IPS-20b (cell line): ENCODE measurements around the gene CRYBG3.

Experiments used
- H3K27ac ChIP-seq: one replicate; pipeline ENCODE4 v1.5.1; 2013; ENCODE audit warnings: low read length
- H3K27me3 ChIP-seq: 2 replicates; pipeline ENCODE4 v1.6.1; 2013; ENCODE audit warnings: mild to moderate bottlenecking, low read length, inconsistent platforms; ENCODE audit not compliant: insufficient read depth
- H3K36me3 ChIP-seq: 2 replicates; pipeline ENCODE4 v1.6.1; 2013; ENCODE audit warnings: low read depth, mild to moderate bottlenecking, inconsistent platforms, low read length, moderate library complexity; ENCODE audit not compliant: insufficient read depth
- H3K4me1 ChIP-seq: 2 replicates; pipeline ENCODE4 v1.6.1; 2013; ENCODE audit warnings: mild to moderate bottlenecking, control low read depth, inconsistent platforms, low read length, moderate library complexity; ENCODE audit not compliant: insufficient read depth
- H3K4me3 ChIP-seq: 2 replicates; pipeline ENCODE4 v1.5.1; 2013; ENCODE audit warnings: mild to moderate bottlenecking, low read length, inconsistent platforms
- H3K9ac ChIP-seq: 2 replicates; pipeline ENCODE4 v1.6.1; 2013; ENCODE audit warnings: low read depth, mild to moderate bottlenecking, inconsistent platforms, low read length, moderate library complexity
- H3K9me3 ChIP-seq: 2 replicates; pipeline ENCODE4 v1.6.1; 2013; ENCODE audit warnings: mild to moderate bottlenecking, low read depth, low read length, inconsistent platforms; ENCODE audit not compliant: insufficient read depth

Gene CRYBG3

GRCh38 chr3:97960993-97961766 is 139.4 kb downstream of the CRYBG3 start:
- no peaks in the 10 kb centered on the region for H3K27me3 ChIP-seq
- H3K27ac ChIP-seq, result no peak overlapping the region
- H3K9ac ChIP-seq, result no peak overlapping the region
- no peaks in the 10 kb centered on the region for H3K4me1 ChIP-seq
- peaks cover 10% of the 10 kb centered on the region; the same call in 1 of the 2 replicates for H3K36me3 ChIP-seq
- no peaks in the 10 kb centered on the region for H3K9me3 ChIP-seq
- H3K4me3 ChIP-seq, result no peak overlapping the region

DNA sequence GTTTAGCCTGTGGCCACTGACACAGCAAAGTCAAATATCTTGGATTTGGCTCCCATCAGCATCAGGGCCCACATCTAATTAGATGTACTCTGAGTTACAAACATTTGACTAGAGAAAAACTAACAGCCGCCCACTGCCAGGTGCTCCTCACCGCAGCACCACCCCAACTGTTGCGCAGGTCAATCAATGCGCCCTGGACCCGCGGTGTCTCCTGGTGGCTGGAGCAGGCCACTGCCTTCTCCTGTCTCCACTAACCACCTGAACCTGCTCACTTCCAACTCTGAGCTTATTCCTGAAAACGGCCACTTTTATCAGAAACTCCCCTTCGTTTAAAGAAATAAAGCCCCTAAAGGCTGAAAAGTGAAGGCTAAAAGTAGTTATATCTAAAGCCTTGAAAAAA is 146.2 kb downstream of the CRYBG3 start:
- H3K27me3 ChIP-seq, result peaks cover 13% of the 10 kb centered on the region; the same call in 1 of the 2 replicates
- H3K27ac ChIP-seq, result no peak overlapping the region
- no peak overlapping the region for H3K9ac ChIP-seq
- no peaks in the 10 kb centered on the region for H3K9me3 ChIP-seq
- no peak overlapping the region for H3K4me3 ChIP-seq
- H3K4me1 ChIP-seq, result peaks cover 7% of the 10 kb centered on the region; the same call in 1 of the 2 replicates
- H3K36me3 ChIP-seq, result no peaks in the 10 kb centered on the region; the same call in 1 of the 2 replicates

DNA sequence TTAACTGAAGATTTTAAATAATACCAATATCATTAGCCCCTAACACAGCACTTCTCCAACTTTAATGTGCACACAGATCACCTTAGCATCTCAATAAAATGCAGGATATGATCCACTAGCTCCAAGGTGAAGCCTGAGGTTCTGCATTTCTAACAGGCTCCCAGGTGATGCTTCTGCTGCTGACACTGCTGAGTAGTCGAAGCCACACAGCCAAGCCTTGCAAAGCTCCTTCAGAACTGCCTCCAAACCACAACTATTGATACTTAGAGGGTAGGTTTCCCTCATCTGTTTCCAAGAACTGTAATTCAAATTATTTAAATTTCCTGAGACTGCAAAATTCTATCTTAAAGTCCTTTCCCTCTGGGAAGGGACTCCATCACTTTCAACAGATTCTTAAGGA is 146.6 kb downstream of the CRYBG3 start:
- no peak overlapping the region for H3K4me3 ChIP-seq
- no peak overlapping the region for H3K27ac ChIP-seq
- no peak overlapping the region for H3K9ac ChIP-seq
- H3K27me3 ChIP-seq, result peaks cover 17% of the 10 kb centered on the region; the same call in 1 of the 2 replicates
- peaks cover 7% of the 10 kb centered on the region; the same call in 1 of the 2 replicates for H3K4me1 ChIP-seq
- no peaks in the 10 kb centered on the region for H3K9me3 ChIP-seq
- H3K36me3 ChIP-seq, result no peaks in the 10 kb centered on the region; the same call in 1 of the 2 replicates

DNA sequence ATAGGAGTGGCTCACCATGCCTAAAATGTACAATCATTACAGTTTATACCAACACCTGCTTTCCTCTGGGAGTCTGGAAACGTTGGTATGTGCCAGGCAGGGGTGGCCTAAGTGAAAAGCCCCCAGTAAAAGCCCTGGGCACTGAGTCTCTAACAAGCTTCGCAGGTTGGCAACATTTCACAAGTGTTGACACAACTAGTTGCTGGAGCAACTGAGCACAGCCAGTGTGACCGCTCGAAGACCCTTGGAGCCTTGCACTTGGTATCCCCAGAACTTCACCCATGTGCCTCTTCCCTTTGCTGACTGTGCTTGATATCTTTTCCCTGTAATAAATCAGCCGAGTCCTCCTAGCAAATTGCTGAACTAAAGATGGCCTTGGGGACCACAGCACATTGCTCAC is 147.7 kb downstream of the CRYBG3 start:
- H3K27me3 ChIP-seq, result peaks cover 22% of the 10 kb centered on the region; the same call in 1 of the 2 replicates
- no peak overlapping the region for H3K9ac ChIP-seq
- H3K36me3 ChIP-seq, result no peaks in the 10 kb centered on the region; the same call in 1 of the 2 replicates
- no peak overlapping the region for H3K27ac ChIP-seq
- no peaks in the 10 kb centered on the region for H3K9me3 ChIP-seq
- H3K4me1 ChIP-seq, result peaks cover 7% of the 10 kb centered on the region; the same call in 1 of the 2 replicates
- no peak overlapping the region for H3K4me3 ChIP-seq

DNA sequence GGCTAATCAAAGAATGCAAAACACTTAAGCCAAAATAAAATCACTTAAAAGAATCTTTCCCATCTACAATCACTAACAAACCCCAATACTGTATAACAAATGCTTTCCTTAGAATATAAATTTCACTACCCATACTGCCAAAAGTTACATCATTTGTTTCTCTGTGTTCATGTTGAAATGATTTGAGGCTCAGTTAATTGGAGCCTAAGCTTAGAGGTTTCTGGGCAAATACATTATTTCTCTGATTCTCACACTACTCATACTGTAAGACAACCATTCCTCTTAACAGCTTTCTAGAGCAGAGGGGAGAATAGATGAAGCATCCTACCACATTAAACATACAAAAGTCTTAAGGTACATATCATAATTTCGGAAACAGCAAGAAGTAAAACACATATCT is 148.3 kb downstream of the CRYBG3 start:
- Histone ChIP-seq H3K9ac (no peak overlapping the region), H3K36me3 (no peaks in the 10 kb centered on the region; the same call in 1 of the 2 replicates), H3K4me1 (peaks cover 7% of the 10 kb centered on the region; the same call in 1 of the 2 replicates), H3K9me3 (no peaks in the 10 kb centered on the region), H3K4me3 (no peak overlapping the region), H3K27me3 (peaks cover 22% of the 10 kb centered on the region; the same call in 1 of the 2 replicates), H3K27ac (no peak overlapping the region)

GRCh38 chr3:97970956-97971620 is 149.3 kb downstream of the CRYBG3 start:
- H3K4me3 ChIP-seq, result peak overlapping the region; percentile 62
- peaks cover 22% of the 10 kb centered on the region; the same call in 1 of the 2 replicates for H3K27me3 ChIP-seq
- no peak overlapping the region for H3K27ac ChIP-seq
- H3K9ac ChIP-seq, result peak overlapping the region; percentile 29; the same call in 1 of the 2 replicates
- H3K36me3 ChIP-seq, result no peaks in the 10 kb centered on the region; the same call in 1 of the 2 replicates
- no peaks in the 10 kb centered on the region for H3K9me3 ChIP-seq
- H3K4me1 ChIP-seq, result peaks cover 7% of the 10 kb centered on the region; the same call in 1 of the 2 replicates

DNA sequence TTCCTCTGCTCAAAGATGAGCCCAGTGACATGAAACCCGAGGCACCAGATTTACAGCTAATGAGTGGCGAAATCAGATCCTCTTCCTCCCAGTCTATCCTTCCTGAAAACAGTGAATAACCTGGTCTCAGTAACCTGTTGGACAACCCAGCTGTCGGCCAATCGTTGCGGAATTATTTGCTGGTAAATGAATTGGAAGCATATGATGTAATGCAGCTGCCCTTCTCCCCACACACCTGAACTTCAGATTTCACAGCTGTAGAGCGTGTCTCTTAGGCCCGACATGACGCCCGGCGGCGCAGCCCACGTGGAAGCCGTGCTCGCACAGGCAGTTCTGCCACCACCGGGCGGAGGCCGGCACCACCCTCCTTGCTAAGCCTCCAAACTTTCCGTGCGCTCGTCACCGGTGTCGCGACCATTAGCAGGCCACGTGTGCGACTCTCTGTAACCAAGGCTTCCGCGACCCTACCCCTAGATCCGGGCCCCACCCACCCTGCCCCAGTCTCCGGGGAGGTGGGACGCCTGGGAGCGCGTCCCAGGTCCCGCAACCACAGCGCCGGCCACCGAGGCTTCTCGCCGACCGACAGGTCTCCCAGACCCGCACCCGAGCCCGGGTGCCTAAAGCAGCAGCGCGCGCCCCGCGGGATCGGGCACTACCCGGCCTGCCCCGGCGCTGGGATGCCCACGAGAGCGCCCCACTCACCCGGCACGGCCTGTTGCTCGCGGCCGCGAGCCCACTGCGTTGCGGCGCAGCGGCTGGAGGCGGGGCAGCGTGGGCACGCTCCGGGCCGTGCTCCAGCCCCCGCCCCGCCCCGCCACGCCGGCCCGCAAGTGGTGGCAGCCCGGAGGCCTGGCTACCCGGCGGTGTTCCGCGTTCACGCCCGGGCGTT is 150.1 kb downstream of the CRYBG3 start, which contains the start of gene RIOX2:
Gene RIOX2, minus strand, starts transcription at position 753 of the 889 bp plus-strand sequence. CDS start 4,838 bp downstream, outside the sequence.
- Histone ChIP-seq H3K4me1 (peaks cover 7% of the 10 kb centered on the region; the same call in 1 of the 2 replicates), H3K27ac (no peak within 1 kb of the TSS), H3K27me3 (peaks cover 22% of the 10 kb centered on the region; the same call in 1 of the 2 replicates), H3K9ac (peak within 1 kb of the TSS; percentile 29; the same call in 1 of the 2 replicates), H3K4me3 (peak within 1 kb of the TSS; percentile 62), H3K9me3 (no peaks in the 10 kb centered on the region), H3K36me3 (no peaks in the 10 kb centered on the region; the same call in 1 of the 2 replicates)

- Histone ChIP-seq H3K9me3 (no peaks in the 10 kb centered on the region), H3K27me3 (peaks cover 22% of the 10 kb centered on the region; the same call in 1 of the 2 replicates), H3K4me1 (peaks cover 7% of the 10 kb centered on the region; the same call in 1 of the 2 replicates), H3K36me3 (no peaks in the 10 kb centered on the region), H3K9ac (no peak overlapping the region), H3K4me3 (peak overlapping the region; percentile 16; the same call in 1 of the 2 replicates), H3K27ac (no peak overlapping the region)
Observed at GRCh38 chr3:97972976-97973375, 151.2 kb downstream of the CRYBG3 start.

DNA sequence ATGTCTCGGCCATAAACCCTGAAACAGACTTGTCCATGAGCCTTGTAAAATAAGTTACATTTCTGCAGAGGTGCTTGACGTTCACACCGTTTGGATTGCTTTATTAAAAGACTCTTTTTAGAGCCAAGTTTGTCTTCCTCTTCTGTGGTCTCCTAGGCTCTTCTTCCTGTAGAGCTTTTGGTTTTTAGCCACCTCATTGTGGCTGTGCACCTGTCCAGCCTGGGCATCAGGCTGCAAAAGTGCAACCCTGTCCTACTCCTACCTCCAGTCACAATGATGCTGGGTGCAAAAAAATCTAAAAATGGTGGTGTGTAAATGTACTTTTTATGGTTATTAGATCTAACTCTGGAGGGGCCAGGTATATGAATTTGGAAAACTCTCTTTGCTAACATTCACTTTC is 153.2 kb downstream of the CRYBG3 start:
- Histone ChIP-seq H3K27ac (no peak overlapping the region), H3K9me3 (no peaks in the 10 kb centered on the region), H3K36me3 (no peaks in the 10 kb centered on the region), H3K27me3 (peaks cover 22% of the 10 kb centered on the region; the same call in 1 of the 2 replicates), H3K4me1 (peaks cover 9% of the 10 kb centered on the region; the same call in 1 of the 2 replicates), H3K9ac (no peak overlapping the region), H3K4me3 (no peak overlapping the region)

GRCh38 chr3:97975466-97975865 is 153.7 kb downstream of the CRYBG3 start:
- H3K4me3 ChIP-seq, result no peak overlapping the region
- peaks cover 22% of the 10 kb centered on the region; the same call in 1 of the 2 replicates for H3K27me3 ChIP-seq
- no peak overlapping the region for H3K9ac ChIP-seq
- no peaks in the 10 kb centered on the region for H3K36me3 ChIP-seq
- no peak overlapping the region for H3K27ac ChIP-seq
- no peaks in the 10 kb centered on the region for H3K9me3 ChIP-seq
- H3K4me1 ChIP-seq, result peaks cover 9% of the 10 kb centered on the region; the same call in 1 of the 2 replicates

GRCh38 chr3:97979610-97980009 is 157.8 kb downstream of the CRYBG3 start:
- H3K9me3 ChIP-seq, result no peaks in the 10 kb centered on the region

More at GRCh38 chr3:97979610-97980009, 157.8 kb downstream of the CRYBG3 start:
- Histone ChIP-seq H3K36me3 (no peaks in the 10 kb centered on the region), H3K9ac (no peak overlapping the region), H3K4me1 (peaks cover 2% of the 10 kb centered on the region; the same call in 1 of the 2 replicates), H3K27ac (no peak overlapping the region), H3K4me3 (no peak overlapping the region), H3K27me3 (no peaks in the 10 kb centered on the region)
